Stimulated activated CD4-positive, alpha-beta T cell treated with anti-CD3 and anti-CD28 coated beads, Interleukin-4, amount 100 ng/mL, for 4 hours (primary cell): Measurements from ENCODE around the gene CCR5AS.
A peak's percentile ranks its signal among the peaks of the same experiment; 100 is the strongest.

Source experiments
- DNase-seq, 2 experiments: peaks; one replicate each; pipeline ENCODE4 v3.0.0-alpha.2; 2020

The CCR5AS gene

DNA sequence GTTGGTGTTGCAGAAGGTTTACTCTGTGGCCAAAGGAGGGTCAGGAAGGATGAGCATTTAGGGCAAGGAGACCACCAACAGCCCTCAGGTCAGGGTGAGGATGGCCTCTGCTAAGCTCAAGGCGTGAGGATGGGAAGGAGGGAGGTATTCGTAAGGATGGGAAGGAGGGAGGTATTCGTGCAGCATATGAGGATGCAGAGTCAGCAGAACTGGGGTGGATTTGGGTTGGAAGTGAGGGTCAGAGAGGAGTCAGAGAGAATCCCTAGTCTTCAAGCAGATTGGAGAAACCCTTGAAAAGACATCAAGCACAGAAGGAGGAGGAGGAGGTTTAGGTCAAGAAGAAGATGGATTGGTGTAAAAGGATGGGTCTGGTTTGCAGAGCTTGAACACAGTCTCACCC, 32.1 kb downstream of the CCR5AS start:
- DNase-seq = no peak

DNA sequence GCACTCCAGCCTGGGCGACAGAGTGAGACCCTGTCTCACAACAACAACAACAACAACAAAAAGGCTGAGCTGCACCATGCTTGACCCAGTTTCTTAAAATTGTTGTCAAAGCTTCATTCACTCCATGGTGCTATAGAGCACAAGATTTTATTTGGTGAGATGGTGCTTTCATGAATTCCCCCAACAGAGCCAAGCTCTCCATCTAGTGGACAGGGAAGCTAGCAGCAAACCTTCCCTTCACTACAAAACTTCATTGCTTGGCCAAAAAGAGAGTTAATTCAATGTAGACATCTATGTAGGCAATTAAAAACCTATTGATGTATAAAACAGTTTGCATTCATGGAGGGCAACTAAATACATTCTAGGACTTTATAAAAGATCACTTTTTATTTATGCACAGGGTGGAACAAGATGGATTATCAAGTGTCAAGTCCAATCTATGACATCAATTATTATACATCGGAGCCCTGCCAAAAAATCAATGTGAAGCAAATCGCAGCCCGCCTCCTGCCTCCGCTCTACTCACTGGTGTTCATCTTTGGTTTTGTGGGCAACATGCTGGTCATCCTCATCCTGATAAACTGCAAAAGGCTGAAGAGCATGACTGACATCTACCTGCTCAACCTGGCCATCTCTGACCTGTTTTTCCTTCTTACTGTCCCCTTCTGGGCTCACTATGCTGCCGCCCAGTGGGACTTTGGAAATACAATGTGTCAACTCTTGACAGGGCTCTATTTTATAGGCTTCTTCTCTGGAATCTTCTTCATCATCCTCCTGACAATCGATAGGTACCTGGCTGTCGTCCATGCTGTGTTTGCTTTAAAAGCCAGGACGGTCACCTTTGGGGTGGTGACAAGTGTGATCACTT, 34.1 kb downstream of the CCR5AS start:
- DNase-seq = no peak

DNA sequence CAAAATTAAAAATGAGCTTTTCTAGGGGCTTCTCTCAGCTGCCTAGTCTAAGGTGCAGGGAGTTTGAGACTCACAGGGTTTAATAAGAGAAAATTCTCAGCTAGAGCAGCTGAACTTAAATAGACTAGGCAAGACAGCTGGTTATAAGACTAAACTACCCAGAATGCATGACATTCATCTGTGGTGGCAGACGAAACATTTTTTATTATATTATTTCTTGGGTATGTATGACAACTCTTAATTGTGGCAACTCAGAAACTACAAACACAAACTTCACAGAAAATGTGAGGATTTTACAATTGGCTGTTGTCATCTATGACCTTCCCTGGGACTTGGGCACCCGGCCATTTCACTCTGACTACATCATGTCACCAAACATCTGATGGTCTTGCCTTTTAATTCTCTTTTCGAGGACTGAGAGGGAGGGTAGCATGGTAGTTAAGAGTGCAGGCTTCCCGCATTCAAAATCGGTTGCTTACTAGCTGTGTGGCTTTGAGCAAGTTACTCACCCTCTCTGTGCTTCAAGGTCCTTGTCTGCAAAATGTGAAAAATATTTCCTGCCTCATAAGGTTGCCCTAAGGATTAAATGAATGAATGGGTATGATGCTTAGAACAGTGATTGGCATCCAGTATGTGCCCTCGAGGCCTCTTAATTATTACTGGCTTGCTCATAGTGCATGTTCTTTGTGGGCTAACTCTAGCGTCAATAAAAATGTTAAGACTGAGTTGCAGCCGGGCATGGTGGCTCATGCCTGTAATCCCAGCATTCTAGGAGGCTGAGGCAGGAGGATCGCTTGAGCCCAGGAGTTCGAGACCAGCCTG, 35.1 kb downstream of the CCR5AS start:
- no peak for DNase-seq

DNA sequence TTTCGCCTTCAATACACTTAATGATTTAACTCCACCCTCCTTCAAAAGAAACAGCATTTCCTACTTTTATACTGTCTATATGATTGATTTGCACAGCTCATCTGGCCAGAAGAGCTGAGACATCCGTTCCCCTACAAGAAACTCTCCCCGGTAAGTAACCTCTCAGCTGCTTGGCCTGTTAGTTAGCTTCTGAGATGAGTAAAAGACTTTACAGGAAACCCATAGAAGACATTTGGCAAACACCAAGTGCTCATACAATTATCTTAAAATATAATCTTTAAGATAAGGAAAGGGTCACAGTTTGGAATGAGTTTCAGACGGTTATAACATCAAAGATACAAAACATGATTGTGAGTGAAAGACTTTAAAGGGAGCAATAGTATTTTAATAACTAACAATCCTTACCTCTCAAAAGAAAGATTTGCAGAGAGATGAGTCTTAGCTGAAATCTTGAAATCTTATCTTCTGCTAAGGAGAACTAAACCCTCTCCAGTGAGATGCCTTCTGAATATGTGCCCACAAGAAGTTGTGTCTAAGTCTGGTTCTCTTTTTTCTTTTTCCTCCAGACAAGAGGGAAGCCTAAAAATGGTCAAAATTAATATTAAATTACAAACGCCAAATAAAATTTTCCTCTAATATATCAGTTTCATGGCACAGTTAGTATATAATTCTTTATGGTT, 35.9 kb downstream of the CCR5AS start, which contains the start of gene CCR5:
Gene CCR5, plus strand, starts transcription at position 108 of the 680 bp plus-strand sequence. CDS start 1,957 bp downstream, outside the sequence.
- no peak for DNase-seq

DNA sequence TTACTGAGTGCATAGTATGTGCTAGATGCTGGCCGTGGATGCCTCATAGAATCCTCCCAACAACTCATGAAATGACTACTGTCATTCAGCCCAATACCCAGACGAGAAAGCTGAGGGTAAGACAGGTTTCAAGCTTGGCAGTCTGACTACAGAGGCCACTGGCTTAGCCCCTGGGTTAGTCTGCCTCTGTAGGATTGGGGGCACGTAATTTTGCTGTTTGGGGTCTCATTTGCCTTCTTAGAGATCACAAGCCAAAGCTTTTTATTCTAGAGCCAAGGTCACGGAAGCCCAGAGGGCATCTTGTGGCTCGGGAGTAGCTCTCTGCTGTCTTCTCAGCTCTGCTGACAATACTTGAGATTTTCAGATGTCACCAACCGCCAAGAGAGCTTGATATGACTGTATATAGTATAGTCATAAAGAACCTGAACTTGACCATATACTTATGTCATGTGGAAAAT, 37.2 kb downstream of the CCR5AS start:
- DNase-seq = no peak

GRCh38 chr3:46369151-46369550, 37.7 kb downstream of the CCR5AS start:
- no peak for DNase-seq

- DNase-seq = peak; percentile 36 to 58
Measured at GRCh38 chr3:46368569-46368968, 38.3 kb downstream of the CCR5AS start.

GRCh38 chr3:46367811-46368210, 39.1 kb downstream of the CCR5AS start:
- no peak for DNase-seq

- DNase-seq = no peak
Measured at GRCh38 chr3:46365737-46366524, 40.9 kb downstream of the CCR5AS start.

DNA sequence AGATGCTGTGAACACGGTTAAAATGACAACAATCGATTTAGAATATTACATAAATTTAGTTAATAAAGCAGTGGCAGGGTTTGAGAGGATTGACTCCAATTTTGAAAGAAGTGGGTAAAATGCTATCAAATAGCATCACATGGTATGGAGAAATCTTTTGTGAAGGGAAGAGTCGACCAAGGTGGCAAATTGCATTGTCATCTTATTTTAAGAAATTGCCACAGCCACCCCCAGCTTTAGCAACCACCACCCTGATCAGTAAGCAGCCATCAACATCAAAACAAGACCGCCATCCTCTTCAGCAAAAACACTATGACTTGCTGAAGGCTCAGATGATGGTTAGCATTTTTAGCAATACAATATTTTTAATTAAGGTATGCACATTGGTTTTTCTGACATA, 41.8 kb downstream of the CCR5AS start:
- no peak for DNase-seq

DNA sequence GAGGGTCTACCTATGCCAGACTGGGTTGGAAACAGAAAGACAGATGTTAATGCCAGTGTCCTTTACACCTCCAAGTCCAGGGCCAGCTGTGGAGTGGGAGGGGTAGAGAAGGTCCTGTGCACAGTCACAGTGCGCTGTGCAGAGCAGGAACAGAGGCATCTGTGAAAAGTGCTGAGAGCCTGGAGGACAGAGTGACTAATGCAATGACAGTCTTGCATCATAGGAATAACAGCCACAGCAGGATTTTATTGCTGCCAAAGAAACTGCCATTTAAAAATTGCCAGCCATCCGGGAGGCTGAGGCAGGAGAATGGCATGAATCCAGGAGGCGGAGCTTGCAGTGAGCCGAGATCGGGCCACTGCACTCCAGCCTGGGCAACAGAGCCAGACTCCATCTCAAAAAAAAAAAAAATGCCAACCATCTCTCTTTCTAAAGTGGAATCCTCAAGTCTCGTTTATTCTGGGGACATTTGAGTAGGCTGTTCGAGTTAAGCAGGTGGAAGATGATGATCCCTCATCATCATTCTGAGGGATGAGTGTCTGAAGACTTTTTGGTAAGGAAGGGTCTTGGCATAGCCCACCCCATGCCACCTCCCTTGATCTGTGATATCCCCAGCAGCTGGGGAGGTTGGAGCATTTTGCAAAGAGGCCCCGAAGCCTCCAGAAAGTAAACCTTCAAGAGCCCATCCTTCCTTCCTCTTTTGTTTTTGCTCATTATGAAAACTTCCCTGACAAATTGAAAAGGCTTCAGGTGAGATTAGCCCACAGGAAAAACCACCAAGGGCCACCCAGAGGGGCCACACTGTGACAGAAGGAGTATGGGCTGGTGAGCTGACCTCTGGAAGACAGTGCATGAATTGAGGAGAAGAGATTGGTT, 45.2 kb downstream of the CCR5AS start:
- DNase-seq = no peak

DNA sequence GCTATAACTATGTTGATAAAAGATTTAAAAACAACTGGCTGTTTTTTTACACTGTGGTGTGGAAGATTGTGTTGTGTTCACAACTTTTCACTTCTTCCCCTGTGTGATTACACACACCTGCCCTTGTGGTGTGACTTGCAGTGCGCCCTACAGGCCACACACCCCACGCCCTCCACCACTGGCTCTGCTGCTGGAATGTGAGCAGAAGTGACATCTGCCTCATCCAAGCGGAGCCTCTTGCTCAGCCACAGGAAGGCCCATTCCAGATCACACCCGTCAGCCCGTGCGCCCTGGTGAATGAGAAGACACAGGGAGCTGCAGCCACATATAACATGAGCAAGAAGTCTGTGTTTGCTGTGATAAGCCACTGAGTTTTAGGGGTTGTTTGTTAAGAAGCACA, 46.0 kb downstream of the CCR5AS start:
- no peak for DNase-seq

DNA sequence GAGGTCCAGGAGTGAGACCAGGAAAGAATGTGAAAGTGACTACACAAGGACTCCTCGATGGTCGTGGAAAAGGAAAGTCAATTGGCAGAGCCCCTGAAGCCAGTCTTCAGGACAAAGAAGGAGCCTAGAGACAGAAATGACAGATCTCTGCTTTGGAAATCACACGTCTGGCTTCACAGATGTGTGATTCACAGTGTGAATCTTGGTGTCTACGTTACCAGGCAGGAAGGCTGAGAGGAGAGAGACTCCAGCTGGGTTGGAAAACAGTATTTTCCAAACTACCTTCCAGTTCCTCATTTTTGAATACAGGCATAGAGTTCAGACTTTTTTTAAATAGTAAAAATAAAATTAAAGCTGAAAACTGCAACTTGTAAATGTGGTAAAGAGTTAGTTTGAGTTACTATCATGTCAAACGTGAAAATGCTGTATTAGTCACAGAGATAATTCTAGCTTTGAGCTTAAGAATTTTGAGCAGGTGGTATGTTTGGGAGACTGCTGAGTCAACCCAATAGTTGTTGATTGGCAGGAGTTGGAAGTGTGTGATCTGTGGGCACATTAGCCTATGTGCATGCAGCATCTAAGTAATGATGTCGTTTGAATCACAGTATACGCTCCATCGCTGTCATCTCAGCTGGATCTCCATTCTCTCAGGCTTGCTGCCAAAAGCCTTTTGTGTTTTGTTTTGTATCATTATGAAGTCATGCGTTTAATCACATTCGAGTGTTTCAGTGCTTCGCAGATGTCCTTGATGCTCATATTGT, 47.0 kb downstream of the CCR5AS start:
- DNase-seq = no peak

DNA sequence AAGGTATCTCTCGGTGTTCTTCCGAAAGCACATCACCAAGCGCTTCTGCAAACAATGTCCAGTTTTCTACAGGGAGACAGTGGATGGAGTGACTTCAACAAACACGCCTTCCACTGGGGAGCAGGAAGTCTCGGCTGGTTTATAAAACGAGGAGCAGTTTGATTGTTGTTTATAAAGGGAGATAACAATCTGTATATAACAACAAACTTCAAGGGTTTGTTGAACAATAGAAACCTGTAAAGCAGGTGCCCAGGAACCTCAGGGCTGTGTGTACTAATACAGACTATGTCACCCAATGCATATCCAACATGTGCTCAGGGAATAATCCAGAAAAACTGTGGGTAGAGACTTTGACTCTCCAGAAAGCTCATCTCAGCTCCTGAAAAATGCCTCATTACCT, 48.4 kb downstream of the CCR5AS start:
- no peak for DNase-seq

DNA sequence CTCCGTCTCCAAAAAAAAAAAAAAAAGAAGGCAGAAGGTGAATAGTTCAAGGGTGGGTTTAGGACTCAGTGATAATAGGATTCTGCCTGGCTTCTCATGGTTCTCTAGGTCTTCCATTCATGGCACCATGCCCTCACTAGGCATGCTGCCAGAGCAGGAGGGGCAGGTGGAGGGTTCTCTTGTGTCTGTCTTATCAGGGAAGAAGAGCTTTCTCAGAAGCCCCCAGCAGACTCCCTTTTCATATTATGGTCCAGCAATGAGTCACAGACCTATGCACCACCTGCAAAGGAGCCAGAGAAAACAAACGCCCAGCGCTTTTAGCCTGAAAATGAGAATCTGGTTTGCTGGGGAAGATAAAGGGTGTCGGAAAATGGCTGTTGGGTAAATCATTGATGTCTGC, 50.0 kb downstream of the CCR5AS start:
- DNase-seq = no peak

GRCh38 chr3:46356276-46356675, 50.6 kb downstream of the CCR5AS start:
- no peak for DNase-seq

DNA sequence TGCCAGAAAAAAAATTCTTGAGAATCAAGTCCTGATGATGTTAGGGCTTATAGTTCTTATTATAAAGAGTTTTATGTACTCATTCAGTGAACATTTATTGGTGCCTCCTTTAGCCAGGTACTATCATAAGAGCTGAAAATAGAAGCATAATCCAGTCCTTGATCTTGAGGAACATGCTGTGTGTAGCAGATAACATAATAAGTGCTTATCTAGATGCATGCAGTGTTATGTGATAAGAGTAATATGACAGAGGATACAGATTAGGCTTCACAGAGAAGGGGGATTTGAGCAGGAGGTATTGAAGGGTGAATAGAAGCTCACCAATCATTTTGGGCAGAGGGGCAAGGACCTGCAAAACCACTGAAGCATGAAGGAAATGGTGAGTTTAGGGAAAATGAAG, 51.9 kb downstream of the CCR5AS start:
- no peak for DNase-seq

DNA sequence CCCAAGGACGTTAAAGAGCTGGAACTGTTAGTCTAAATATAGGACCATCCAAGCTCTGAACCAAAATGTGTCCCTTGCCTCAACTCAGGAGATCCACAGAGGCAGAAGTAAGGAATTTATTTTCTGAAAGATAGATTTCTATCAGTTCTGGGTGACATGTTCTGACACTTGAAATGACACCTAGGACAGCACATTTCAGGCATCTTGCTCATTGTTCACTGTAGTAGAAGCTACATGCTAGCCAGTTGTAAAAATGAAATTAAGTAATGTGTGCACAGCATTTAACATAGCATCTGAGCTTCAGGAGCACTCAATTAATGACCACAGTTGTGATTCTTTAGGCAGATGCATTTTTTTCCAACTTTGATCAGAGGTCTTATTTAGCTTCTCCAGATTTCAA, 52.4 kb downstream of the CCR5AS start:
- no peak for DNase-seq

GRCh38 chr3:46353647-46354410, 53.0 kb downstream of the CCR5AS start, which contains the start of gene CCR2:
TSS of gene CCR2 (plus strand) at chr3:46354111. CDS start at chr3:46357528, 3,417 bp downstream.
- DNase-seq = peak; percentile 15 to 34

GRCh38 chr3:46353090-46353489, 53.8 kb downstream of the CCR5AS start:
- no peak for DNase-seq
